Measurements from ENCODE around the gene EHBP1. TPM values are rescaled to one million over a fixed set of nuclear protein-coding genes. Genes with fewer than 3 reads are reported as not detected.

Gene EHBP1
- total RNA-seq, 2 donors from 2014 or later, result 34.6 to 49.8 TPM

DNA sequence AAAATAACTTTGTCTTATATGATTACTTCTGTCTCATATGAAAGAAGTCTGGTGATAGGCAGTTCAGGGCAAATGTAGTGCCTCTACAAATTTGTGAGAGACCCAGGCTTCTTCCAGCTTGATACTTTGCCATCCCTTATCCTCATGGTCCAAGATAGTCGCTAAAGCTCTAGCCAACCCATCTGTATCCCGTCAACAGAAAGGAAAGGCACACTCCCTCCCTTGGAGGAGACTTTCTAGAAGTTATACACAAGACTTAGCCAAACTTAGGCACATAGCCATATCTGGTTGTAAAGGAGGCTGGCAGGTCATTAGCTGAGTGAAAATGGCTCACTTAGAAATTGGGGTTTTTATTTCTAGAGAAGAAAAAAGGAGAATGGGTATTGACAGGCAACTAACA lies 14.3 kb upstream of the EHBP1 start:
- H3K36me3 Mint-ChIP-seq (ENCODE audit: low read depth), result no peaks in the 10 kb centered on the region
- 79 to 86% methylated on average over 2 of the region's 2 CpGs for WGBS, 2 experiments (ENCODE audit: insufficient coverage in 1 of 2, insufficient read length in 1 of 2)

DNA sequence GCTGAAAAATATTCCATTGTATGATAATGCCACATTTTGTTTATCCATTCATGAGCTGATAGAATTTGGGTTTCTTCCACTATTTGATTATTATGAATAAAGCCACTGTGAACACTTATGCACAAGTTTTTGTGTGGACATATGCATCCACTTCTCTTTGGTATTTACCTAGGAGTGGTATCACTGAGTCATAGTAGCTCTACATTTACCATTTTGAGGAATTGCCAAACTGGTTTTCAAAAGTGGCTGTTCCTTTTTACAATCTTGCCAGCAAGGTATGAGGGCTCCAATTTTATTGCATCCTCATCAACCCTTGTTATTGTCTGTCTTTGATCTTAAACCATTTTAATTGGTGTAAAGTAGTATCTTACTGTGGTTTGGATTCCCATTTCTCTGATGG lies 13.3 kb upstream of the EHBP1 start:
- Histone ChIP-seq H3K4me3 (ENCODE audit: low read length) (no peak overlapping the region), H3K27ac (ENCODE audit: low read depth, low read length) (no peak overlapping the region), H3K36me3 (ENCODE audit: control insufficient read depth, insufficient read depth, low read length) (no peaks in the 10 kb centered on the region), H3K4me1 (ENCODE audit: control insufficient read depth, insufficient read depth, low read length) (no peaks in the 10 kb centered on the region), H3K9me3 (ENCODE audit: control insufficient read depth, low read length) (no peaks in the 10 kb centered on the region), H3K27me3 (ENCODE audit: control insufficient read depth, insufficient read depth, low read length, poor library complexity, severe bottlenecking) (no peaks in the 10 kb centered on the region), H3K9ac (ENCODE audit: extremely low read depth, low read length, poor library complexity, severe bottlenecking) (no peak overlapping the region)
- Mint-ChIP-seq H3K27ac (no peak overlapping the region), H3K4me3 (no peak overlapping the region), H3K27me3 (ENCODE audit: insufficient read depth) (peaks cover 2% of the 10 kb centered on the region), H3K36me3 (ENCODE audit: low read depth) (no peaks in the 10 kb centered on the region), H3K4me1 (no peaks in the 10 kb centered on the region), H3K9me3 (no peaks in the 10 kb centered on the region)
- TF ChIP-seq, protein P1, sequence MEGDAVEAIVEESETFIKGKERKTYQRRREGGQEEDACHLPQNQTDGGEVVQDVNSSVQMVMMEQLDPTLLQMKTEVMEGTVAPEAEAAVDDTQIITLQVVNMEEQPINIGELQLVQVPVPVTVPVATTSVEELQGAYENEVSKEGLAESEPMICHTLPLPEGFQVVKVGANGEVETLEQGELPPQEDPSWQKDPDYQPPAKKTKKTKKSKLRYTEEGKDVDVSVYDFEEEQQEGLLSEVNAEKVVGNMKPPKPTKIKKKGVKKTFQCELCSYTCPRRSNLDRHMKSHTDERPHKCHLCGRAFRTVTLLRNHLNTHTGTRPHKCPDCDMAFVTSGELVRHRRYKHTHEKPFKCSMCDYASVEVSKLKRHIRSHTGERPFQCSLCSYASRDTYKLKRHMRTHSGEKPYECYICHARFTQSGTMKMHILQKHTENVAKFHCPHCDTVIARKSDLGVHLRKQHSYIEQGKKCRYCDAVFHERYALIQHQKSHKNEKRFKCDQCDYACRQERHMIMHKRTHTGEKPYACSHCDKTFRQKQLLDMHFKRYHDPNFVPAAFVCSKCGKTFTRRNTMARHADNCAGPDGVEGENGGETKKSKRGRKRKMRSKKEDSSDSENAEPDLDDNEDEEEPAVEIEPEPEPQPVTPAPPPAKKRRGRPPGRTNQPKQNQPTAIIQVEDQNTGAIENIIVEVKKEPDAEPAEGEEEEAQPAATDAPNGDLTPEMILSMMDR (conservative IDR thresholded peaks at IDR 0.05), result no peak
- DNase-seq, result no peak

More for the DNA sequence above, 14.3 kb upstream of the EHBP1 start:
- H3K4me3 ChIP-seq (ENCODE audit: low read length), result no peak overlapping the region
- H3K9me3 ChIP-seq (ENCODE audit: control insufficient read depth, low read length), result no peaks in the 10 kb centered on the region
- no peaks in the 10 kb centered on the region for H3K4me1 ChIP-seq (ENCODE audit: control insufficient read depth, insufficient read depth, low read length)
- no peak overlapping the region for H3K9ac ChIP-seq (ENCODE audit: extremely low read depth, low read length, poor library complexity, severe bottlenecking)
- no peaks in the 10 kb centered on the region for H3K36me3 ChIP-seq (ENCODE audit: control insufficient read depth, insufficient read depth, low read length)
- H3K27me3 ChIP-seq (ENCODE audit: control insufficient read depth, insufficient read depth, low read length, poor library complexity, severe bottlenecking), result no peaks in the 10 kb centered on the region
- Mint-ChIP-seq H3K27me3 (ENCODE audit: insufficient read depth) (peaks cover 2% of the 10 kb centered on the region), H3K27ac (no peak overlapping the region), H3K4me3 (no peak overlapping the region), H3K4me1 (no peaks in the 10 kb centered on the region), H3K9me3 (no peaks in the 10 kb centered on the region)
- TF ChIP-seq, protein P1 (conservative IDR thresholded peaks at IDR 0.05), result no peak
- DNase-seq, result no peak
- H3K27ac ChIP-seq (ENCODE audit: low read depth, low read length), result no peak overlapping the region

GRCh38 chr2:62698653-62699052 lies 6.9 kb upstream of the EHBP1 start:
- no peaks in the 10 kb centered on the region for H3K9me3 ChIP-seq (ENCODE audit: control insufficient read depth, low read length)
- WGBS, 2 experiments (ENCODE audit: insufficient coverage in 1 of 2, insufficient read length in 1 of 2), result 100% methylated on average over 1 of the region's 1 CpG
- no peaks in the 10 kb centered on the region for H3K4me1 Mint-ChIP-seq
- no peaks in the 10 kb centered on the region for H3K27me3 Mint-ChIP-seq (ENCODE audit: insufficient read depth)
- H3K27me3 ChIP-seq (ENCODE audit: control insufficient read depth, insufficient read depth, low read length, poor library complexity, severe bottlenecking), result no peaks in the 10 kb centered on the region
- no peaks in the 10 kb centered on the region for H3K36me3 Mint-ChIP-seq (ENCODE audit: low read depth)
- H3K4me1 ChIP-seq (ENCODE audit: control insufficient read depth, insufficient read depth, low read length), result no peaks in the 10 kb centered on the region
- no peak for DNase-seq
- no peaks in the 10 kb centered on the region for H3K36me3 ChIP-seq (ENCODE audit: control insufficient read depth, insufficient read depth, low read length)
- TF ChIP-seq, protein P1 (conservative IDR thresholded peaks at IDR 0.05), result no peak
- H3K27ac Mint-ChIP-seq, result no peak overlapping the region
- no peak overlapping the region for H3K27ac ChIP-seq (ENCODE audit: low read depth, low read length)
- H3K9ac ChIP-seq (ENCODE audit: extremely low read depth, low read length, poor library complexity, severe bottlenecking), result no peak overlapping the region
- H3K4me3 ChIP-seq (ENCODE audit: low read length), result no peak overlapping the region
- H3K4me3 Mint-ChIP-seq, result no peak overlapping the region
- no peaks in the 10 kb centered on the region for H3K9me3 Mint-ChIP-seq

Measured in endodermal cell (in vitro differentiated cells).